Measurements from ENCODE around the gene PSD.

DNA sequence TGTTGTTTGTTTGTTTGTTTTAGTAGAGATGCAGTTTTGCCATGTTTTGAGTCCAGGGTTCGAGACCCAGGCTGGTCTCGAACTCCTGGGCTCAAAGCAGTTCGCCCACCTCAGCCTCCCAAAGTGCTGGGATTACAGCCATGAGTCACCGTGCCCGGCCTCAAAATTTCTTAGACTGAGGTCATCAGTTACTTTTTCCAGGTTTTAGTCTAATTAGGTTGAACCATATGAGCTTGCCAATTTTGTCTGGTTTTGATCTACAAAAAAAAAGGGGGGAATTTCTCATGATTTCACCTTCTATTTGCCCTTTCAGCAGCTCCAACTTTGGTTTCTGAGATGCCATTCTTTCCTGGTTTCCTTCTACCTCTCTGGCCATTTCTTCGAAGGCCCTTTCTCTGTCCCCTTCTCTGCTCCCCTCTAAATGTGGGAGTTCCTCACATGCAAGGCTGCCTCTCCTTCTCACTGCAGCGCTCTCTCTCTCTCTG is 8.3 kb upstream of the PSD start:
- TF ChIP-seq, protein P1, sequence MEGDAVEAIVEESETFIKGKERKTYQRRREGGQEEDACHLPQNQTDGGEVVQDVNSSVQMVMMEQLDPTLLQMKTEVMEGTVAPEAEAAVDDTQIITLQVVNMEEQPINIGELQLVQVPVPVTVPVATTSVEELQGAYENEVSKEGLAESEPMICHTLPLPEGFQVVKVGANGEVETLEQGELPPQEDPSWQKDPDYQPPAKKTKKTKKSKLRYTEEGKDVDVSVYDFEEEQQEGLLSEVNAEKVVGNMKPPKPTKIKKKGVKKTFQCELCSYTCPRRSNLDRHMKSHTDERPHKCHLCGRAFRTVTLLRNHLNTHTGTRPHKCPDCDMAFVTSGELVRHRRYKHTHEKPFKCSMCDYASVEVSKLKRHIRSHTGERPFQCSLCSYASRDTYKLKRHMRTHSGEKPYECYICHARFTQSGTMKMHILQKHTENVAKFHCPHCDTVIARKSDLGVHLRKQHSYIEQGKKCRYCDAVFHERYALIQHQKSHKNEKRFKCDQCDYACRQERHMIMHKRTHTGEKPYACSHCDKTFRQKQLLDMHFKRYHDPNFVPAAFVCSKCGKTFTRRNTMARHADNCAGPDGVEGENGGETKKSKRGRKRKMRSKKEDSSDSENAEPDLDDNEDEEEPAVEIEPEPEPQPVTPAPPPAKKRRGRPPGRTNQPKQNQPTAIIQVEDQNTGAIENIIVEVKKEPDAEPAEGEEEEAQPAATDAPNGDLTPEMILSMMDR (IDR thresholded peaks at IDR 0.05), result no peak
- TF ChIP-seq POLR2A (IDR thresholded peaks at IDR 0.05) (no peak), POLR2AphosphoS5 (IDR thresholded peaks at IDR 0.05) (no peak), EP300 (IDR thresholded peaks at IDR 0.05) (no peak)
